Activated CD8-positive, alpha-beta memory T cell treated with anti-CD3 and anti-CD28 coated beads, Interleukin-2, amount 50 U/mL, for 4 hours (primary cell): ENCODE data around the gene NABP2.
A peak's percentile ranks its signal among the peaks of the same experiment; 100 is the strongest.

Source experiments
- DNase-seq: peaks from one replicate; pipeline ENCODE4 v3.0.0-alpha.2; 2020

NABP2 gene

DNA sequence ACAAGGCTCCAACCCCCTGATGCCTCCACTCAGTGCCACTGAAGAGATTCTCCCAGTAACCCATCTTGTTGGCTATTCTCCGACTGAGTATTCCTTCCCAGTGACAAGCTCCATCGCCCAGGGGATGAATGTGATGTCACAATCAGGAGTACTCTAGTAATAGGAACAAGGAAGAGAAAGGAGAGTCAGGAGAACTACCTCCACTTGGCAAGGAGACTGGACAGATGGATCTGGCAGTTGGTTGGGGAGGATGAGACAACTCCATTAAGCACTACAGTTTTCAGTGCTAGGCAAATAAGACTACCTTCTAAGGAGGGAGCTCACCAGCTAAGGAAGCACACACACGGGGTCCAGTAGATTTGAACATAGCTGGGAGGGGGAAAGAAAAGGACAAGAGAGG, 7.7 kb upstream of the NABP2 start:
- DNase-seq, result no peak

DNA sequence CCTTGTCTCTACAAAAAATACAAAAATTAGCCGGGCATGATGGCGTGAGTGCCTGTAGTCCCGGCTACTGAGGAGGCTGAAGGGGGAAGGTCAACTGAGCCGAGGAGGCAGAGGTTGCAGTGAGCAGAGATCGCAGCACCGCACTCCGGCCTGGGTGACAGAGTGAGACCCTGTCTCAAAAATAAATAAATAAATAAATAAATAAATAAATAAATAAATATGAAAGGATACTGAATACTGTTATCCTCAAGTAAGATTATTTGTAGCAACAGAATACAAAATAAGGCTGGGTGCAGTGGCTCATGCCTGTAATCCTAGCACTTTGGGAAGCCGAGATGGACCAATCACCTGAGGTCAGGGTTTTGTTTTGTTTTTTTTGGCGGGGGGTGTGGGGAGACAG, 4.3 kb upstream of the NABP2 start:
- DNase-seq, result no peak

DNA sequence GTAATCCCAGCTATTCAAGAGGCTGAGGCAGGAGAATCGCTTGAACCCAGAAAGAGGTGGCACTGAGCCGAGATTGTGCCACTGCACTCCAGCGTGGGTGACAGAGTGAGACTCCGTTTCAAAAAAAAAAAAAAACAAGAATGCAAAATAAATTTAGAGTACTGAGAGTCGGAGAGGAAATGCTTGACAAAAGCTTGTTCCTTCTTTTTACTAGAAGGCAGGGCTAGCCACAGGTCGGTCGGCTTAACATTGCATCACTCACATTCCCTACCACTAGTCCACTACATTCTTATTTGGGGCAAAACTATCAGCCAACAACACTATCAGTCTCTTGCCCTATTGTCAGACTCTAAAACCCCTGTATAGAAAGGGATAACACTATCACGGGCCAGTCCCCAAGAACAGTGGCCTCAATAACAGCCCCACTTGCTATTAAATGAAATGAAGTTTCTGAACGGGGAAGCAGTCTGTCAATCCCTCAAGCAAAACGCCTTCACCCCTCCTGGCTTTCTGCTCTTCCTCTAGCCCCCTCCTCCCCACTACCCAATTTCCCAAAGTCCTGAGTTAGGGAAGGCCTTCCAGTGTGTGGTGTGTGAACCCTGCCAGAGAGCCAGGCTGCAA, 3.4 kb upstream of the NABP2 start:
- no peak for DNase-seq

DNA sequence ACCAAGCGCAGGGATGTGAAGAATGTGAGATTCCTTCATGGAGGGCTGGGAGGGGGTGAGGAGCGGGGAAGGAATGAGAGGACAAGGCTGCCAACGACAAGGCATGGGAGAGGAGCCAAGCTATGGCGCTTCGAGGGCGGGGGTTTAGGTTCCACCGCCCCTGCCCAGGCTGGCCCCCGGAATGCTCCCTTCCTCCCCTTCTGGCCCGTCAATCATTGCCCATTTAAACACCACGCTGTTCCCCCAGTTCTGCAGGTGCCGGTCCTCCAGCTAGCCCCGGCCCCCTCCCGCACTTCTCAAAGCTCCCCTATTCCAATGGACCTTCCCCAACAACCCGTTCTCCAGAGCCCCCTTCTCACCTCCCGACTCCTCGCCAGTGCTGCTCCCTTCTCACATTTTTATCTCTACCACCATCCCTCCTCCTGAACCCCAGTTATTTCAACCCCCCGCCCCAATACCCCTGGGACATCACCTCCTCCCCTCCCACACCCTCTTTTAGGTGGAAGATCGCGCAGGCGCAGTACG, 2.8 kb upstream of the NABP2 start:
- no peak for DNase-seq

DNA sequence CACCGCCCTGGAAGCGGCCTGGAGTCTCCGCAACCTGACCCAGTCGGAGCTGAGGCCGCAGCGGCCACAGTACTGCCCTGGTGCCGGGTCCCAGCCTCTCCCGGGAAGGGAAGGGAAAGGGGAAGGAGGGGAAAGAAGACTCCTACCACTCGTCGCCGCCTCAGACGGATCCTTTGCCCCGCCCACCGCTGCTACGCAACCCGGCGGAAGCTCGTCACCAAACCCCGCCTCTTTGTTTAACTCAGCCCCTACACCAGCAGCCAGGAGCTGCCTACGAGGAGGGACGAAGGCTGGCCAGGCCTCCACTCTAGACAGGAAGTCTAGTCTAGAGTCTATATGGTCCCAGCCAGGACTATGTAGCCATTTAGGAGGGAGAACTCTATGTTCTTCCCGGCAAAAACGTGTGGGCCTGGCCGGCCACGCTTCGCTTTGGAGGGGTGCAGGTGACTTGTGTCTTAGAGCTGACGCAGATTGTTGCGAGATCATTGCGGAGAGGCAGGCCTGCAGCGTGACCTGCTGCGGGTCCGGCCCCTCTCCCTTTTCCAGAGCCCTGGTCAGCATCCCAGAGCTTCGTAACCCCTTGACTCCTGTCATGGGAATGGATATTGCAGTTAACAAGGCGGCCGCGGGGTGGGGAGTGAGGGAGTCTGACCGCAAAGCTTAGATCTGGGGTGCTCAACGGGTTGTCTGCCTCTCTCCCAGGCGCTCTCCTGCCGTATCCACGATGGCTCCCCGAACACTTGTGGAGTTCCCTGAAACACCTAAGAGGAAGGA, 2.2 kb upstream of the NABP2 start, which contains the start of gene RNF41:
TSS of gene RNF41 (minus strand) at position 166 of the 774 bp plus-strand sequence. CDS start 7,875 bp downstream, outside the sequence.
- DNase-seq, result peak; percentile 91

DNA sequence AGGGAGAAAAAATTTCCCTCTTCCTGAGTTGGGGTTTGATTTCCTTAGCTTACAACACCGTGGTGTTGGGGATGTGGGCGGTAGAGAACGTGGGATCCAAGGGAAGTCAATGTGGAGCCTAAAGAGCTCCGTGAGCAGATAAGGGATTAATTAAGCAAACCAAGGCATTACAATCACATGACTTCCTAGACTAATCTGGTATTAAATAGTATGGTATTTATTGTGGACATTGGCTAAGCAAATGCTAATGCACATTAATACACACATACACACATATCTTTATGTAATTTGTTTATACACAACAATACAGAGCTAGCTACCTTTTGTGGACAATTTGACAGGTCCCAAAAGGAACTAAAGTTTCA, 1.6 kb upstream of the NABP2 start:
- DNase-seq, result no peak

DNA sequence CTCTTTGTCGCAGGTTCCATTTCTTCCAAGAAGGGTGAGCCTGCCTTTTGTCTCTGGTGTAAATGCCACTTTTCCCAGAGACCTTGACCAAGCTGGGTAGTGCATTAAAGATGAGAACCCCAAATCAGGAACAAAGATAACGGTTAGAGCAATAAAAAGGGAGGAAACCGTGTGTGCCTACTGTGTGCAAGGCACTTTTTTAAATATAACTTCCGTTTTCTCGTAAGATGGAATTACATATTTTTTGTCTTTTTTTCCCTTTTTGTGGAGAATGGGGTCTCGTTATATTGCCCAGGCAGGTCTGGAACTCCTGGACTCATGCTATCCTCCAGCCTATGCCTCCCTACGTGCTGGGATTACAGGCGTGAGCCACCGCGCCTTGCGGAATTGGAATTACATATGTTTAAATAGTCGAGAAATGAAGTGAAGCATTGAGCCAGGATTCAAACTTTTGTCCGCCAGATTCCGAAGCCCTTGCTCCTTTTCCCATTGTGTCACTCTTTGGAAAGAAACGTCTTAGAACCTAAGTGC, 506 bp upstream of the NABP2 start:
- no peak for DNase-seq

DNA sequence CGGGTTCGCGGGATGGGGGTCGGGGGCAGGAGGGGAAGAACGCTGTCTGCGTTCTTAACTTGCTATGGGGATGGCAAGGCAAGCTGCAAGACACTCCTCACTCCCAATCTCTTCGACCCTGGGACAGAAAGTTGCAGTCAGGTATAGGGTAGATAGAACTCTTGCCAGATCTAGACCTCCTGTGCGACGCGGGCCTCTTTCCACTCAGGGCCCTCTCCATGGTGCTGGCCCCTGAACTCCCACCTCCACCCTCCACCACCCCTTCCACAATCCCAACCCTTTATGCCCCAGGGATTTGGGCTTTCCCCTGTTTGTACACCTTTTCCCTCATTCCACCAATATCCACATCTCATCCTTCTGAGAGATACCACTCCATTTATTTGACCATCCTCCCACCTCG, 812 bp downstream of the NABP2 start:
- no peak for DNase-seq

DNA sequence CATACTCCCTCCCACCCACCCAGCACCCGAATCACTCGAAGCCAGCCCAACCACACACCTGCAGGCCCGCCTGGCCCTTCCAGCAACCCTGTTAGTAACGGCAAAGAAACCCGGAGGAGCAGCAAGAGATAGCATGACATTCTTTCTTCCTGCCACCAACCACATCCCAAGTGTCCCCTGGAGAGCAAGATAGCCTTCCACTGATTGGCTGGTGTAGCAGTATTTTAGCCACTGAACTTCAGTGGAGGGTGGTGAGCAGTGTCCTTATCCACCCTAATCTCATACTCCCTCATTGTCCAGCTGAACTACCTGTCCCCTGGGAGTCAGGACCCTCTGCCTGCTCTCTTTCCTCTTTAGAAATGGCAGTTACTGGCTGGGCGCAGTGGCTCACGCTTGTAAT, 4.9 kb downstream of the NABP2 start:
- DNase-seq, result no peak

DNA sequence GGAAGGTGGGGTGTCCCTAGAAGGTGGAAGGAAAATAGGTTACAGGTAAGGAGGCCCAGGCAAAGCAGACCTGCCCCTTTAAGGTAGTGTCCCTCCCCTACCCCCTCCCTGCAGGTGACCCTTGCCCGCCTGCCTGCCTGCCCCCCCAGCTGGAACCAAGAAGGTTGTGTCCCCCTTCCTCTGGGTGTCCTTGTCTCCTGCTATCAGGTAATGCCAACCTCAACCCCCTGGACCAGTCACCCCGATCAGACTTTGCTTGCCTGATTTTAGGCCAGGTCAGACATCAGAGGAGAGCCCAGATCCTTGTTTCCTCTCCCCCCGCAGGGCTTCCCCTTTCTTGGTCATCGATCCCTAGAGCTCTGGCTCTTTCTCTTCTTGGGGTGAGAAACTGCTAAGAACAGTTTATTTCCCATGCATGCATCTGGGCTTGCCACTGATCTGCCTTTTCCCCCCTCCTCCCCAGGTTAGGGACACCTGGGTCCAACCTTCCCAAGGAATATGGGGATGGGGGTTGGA, 5.8 kb downstream of the NABP2 start, which contains the start of gene SLC39A5:
TSS of gene SLC39A5 (plus strand) at position 136 of the 516 bp plus-strand sequence. CDS start 1,224 bp downstream, outside the sequence.
- DNase-seq, result no peak

DNA sequence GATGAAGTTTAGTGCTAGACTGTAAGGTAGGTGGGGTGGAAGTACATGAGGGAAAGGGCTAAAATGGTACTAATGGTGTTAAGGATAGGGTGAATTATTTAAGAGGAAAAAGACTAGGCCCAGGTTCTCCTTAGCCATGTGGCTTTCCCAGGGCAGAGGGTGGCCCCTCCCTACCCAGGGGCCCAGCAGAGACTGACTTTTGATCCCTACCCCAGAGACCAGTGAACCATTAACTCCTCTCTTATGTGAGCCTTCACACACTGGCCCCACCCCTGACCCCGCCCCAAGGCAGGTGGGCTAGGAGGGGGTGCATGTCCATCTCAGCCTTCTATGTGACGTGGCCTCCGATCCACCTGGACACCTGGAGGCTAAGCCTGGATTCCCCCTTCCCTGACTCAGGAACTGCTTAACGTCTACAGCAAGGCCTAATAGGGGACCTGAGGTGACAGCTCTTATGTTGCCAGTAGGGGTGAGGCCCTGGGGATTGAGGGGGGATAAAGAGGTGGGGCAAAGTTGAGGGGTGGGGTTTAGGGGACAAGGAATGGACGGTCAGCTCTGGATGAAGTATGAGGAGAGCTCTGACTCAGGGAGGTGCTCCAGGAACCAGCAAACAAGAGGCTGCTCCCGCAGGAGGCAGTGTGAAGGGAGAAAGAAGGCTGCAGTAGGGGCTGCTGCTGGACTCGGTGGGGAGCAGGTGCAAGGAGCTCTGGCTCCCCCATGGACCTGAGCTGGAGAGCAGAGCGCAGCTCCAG, 6.5 kb downstream of the NABP2 start:
- no peak for DNase-seq

DNA sequence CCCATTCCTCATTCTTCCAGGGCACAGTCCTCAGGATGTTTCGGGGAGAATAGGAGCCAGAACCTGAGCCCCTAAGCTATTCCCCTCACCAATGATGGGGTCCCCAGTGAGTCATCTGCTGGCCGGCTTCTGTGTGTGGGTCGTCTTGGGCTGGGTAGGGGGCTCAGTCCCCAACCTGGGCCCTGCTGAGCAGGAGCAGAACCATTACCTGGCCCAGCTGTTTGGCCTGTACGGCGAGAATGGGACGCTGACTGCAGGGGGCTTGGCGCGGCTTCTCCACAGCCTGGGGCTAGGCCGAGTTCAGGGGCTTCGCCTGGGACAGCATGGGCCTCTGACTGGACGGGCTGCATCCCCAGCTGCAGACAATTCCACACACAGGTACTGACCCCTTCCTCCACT, 7.0 kb downstream of the NABP2 start:
- no peak for DNase-seq

DNA sequence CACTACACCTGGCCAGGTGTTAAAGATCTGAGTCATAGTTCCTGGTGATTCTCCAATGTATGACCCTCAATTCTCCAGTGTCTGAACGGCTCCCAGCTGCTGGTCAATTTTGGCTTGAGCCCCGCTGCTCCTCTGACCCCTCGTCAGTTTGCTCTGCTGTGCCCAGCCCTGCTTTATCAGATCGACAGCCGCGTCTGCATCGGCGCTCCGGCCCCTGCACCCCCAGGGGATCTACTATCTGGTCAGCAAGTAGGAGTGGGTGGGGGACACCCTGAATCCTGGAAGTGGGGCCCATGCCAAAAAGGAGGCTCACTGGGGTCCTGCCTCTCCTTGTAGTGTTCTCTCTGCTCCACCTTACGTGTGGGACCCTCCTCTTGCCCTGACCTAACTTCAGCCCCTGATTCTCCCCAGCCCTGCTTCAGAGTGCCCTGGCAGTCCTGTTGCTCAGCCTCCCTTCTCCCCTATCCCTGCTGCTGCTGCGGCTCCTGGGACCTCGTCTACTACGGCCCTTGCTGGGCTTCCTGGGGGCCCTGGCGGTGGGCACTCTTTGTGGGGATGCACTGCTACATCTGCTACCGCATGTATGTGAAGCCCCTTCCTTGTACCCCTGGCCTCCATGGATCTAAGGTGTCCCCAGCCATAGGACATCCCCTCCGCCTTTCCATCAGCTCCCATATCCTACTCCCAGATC, 10.7 kb downstream of the NABP2 start:
- no peak for DNase-seq

DNA sequence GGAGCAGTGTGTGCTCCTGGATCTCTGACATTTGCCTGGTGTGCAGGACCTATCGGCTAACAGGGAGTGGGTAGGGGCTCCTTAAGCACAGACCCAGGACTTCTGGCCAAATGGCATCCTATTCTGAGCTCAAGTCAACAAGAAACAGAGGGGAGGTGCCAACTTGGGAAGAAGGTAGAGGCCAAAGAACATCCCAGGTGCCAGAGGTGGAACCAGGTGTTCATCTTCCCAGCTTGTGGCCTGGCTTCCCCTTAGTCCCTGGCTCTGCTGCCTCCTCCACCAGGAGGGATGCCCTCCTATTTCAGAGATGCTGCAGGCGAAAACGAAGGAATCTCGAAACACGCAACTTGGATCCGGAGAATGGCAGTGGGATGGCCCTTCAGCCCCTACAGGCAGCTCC, 11.9 kb downstream of the NABP2 start:
- DNase-seq, result no peak

DNA sequence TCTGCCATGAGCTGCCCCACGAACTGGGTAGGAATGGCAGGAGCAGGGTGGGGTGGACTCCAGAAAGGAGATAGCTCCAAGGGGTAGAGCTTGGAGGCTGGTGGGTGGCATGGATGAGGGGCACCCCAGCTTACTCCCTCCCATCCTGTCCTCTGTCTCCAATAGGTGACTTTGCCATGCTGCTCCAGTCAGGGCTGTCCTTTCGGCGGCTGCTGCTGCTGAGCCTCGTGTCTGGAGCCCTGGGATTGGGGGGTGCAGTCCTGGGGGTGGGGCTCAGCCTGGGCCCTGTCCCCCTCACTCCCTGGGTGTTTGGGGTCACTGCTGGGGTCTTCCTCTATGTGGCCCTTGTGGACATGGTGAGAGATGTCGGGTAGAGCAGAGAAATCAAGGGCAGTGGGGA, 12.8 kb downstream of the NABP2 start:
- DNase-seq, result no peak

DNA sequence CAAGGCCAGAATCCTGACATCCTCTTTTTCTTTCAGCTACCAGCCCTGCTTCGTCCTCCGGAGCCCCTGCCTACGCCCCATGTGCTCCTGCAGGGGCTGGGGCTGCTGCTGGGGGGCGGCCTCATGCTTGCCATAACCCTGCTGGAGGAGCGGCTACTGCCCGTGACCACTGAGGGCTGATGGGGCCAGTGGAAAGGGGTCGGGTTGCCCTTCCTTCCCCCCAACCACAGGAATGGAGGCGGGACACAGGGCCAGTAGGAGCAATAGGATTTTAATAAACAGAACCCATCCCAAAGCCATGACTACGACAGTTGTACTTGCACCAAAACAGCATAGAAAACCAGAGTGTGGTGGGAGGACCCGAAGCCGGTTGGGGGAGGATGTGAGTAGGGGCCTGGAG, 13.4 kb downstream of the NABP2 start:
- no peak for DNase-seq

DNA sequence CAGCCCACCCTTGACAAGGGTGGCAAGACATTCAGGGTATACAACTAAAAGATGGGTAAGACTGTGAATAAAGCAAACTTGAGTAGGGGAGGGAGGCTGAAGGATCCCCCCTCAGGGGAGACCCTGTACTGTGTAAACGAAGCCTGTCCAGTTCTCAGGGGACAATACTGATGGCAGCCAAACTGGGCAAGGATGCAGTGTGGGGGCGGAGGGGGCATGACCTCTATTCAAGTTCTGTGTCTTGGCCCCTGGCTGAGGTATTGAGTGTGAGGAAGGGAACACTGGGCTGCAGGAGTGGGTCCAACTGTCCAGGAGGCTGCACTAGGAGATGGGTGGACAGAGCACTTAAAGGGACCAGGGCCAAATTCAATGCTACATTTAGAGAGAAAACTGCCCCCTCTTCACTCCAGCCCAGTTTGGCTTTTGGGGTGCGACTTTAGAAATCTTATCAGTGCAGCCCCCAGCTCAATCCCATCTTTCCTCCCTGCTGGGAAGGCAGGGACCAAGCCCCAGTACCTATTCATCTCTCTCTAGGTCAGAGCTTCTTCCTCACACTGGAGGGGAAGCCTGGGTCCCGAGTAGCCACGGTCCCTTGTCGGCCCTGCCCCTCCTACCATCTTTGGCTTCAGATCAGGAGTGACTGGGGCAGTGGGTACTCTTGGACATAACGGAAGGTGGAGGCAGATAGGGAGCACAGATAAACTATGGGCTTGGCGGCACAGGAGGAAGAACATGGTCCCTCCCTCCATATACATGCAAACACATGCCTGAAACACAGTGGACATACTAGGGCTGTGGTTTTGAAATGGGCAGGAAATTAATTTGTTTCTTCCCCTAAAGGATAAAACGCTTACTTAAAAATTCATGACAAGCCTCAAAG, 17.5 kb downstream of the NABP2 start:
- no peak for DNase-seq

DNA sequence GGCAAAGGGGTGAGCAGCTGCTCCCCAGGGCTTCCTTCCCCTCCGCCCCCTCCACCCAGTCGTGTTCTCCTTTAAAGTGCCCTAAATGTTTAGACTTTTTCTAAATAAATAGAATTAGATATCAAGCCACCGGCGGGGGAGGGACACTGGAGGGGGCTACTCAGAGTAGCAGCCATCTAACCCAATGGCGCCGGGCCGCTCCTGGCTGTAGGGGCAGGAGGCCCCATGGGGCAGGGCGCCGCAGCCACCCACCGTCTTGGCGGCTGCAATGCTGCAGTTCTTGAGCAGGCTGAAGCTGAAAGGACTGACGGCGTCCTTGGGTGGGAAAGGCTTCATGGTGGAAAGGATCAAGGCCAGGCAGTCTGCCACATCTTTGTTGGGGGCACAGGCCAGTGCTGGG, 18.8 kb downstream of the NABP2 start:
- DNase-seq, result no peak

DNA sequence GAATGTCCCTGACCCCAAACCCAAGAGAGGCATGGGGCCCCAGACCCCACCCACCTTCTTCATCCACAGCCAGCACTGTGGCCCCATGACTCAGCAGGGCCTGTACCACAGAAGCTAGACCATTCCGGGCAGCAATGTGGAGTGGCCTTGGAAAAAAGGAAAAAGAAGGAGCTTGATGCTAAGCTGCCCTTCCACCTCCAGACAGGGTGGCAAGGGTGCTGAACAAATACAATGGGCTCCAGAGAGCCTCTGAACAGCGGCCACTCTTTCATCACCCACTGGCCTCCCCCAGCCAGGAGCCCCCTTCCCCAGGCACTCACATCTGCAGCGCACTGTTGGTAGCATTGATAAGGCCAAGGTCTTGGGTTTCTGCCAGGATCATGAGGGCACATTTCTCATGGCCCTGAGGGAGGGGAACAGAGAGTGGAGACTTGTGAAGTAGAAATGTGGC, 19.6 kb downstream of the NABP2 start:
- DNase-seq, result no peak

DNA sequence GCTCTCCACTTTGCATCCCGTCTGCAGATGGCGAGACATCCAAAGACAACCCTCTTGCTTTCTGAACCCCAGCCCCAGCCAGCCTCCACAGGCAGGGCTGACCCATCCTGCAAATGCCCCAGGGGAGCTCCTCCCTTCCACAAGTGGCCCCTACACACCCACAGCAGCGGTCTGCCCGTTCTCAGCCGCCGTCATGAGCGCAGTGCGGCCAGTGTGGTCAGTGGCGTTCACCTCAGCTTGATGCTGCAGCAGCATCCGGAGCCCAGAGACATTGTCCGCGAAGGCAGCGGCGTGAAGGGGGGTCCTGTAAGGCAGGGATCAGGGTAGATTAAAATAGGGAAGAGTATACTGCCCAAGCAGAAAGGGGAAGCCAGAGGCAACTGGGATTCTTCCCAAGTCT, 20.4 kb downstream of the NABP2 start:
- no peak for DNase-seq

DNA sequence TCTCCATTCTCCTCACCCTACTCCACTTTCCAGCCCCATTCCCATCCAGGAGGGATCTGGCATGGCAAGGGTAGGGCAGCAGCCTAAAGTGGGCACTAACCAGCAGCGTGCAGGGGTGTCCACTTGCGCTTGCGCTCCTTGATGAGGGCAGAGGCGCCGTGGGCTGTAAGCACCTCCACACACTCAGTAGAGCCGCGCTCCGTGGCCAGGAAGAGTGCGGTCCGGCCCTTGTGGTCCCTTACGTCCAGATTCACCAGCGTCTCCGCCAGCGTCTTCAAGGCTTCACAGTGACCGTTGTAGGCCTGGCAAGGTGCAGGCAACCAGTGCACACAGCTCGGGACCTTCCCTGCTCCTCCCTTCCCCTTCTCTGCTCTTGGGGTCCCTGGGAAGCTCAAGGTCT, 23.8 kb downstream of the NABP2 start:
- DNase-seq, result no peak
